Kidney (tissue), 14 donors: ENCODE results near the gene EP400. TPM values are rescaled to one million over a fixed set of nuclear protein-coding genes. Genes with fewer than 3 reads are reported as not detected.
A peak's percentile ranks its signal among the peaks of the same experiment; 100 is the strongest.

Experiments
- DNase-seq, 5 donors: peaks; one replicate each; pipeline ENCODE4 v3.0.0-alpha.2; 2013 to 2020
- FAIRE-seq: peaks from 2 replicates; lab custom pipeline; 2012; peaks lifted over from hg19 to GRCh38; lab: Jason Lieb, UNC
- H3K27ac ChIP-seq, 2 donors: one replicate each; pipeline ENCODE4 v1.7.0; 2013; ENCODE audit warnings: low read depth in 2 of 2, low read length in 2 of 2, inconsistent platforms in 1 of 2
- H3K27me3 ChIP-seq: one replicate; pipeline ENCODE4 v1.7.1; 2013; ENCODE audit warnings: low read length, inconsistent platforms; ENCODE audit not compliant: control insufficient read depth, insufficient read depth
- H3K36me3 ChIP-seq, 3 donors: one replicate each; pipeline versions ENCODE4 v1.7.0 to v1.7.1; 2013; ENCODE audit warnings: low read length in 3 of 3, control low read depth in 1 of 3, inconsistent platforms in 1 of 3; ENCODE audit not compliant: insufficient read depth in 3 of 3, control insufficient read depth in 2 of 3
- H3K4me1 ChIP-seq, 3 donors: one replicate each; pipeline versions ENCODE4 v1.7.0 to v1.7.1; 2013; ENCODE audit warnings: low read length in 3 of 3, inconsistent platforms in 1 of 3, low read depth in 1 of 3; ENCODE audit not compliant: control insufficient read depth in 2 of 3, insufficient read depth in 2 of 3
- H3K4me3 ChIP-seq, 3 donors: one replicate each; pipeline versions ENCODE4 v1.7.0 to v1.8.1; 2013; ENCODE audit warnings: low read length in 3 of 3, control low read depth in 1 of 3, inconsistent platforms in 1 of 3
- H3K9ac ChIP-seq, 3 donors: one replicate each; pipeline versions ENCODE4 v1.7.0 to v1.7.1; 2013; ENCODE audit warnings: low read length in 3 of 3, control low read depth in 1 of 3, inconsistent platforms in 1 of 3
- H3K9me3 ChIP-seq, 3 donors: one replicate each; pipeline versions ENCODE4 v1.7.0 to v1.7.1; 2013; ENCODE audit warnings: low read length in 3 of 3, control low read depth in 1 of 3, inconsistent platforms in 1 of 3; ENCODE audit not compliant: control insufficient read depth in 2 of 3, insufficient read depth in 1 of 3
- intact Hi-C: fragments of 100-400 bp; cut with DNase I; formaldehyde crosslinking; loops from one replicate; pipeline ENCODE4 v1.11.1; 2022
- polyA plus RNA-seq: library from polyadenylated mRNA; stranded (reverse); fragments of 350-450 nt; fragmentation: Illumina TruSeq; extraction: RNeasy Lipid Tissue Mini Kit (QIAGEN cat#74804); gene quantifications from one replicate; pipeline ENCODE4 v1.2.3, GENCODE V29; 2014; ENCODE audit warnings: low read depth, low replicate concordance; ENCODE audit not compliant: insufficient read depth
- total RNA-seq: library from RNA; stranded (reverse); fragmentation: NEBNext Ultra II Directional; extraction: Animal tissue kit (Norgen Biotek cat#: 25700); gene quantifications from one replicate; pipeline ENCODE4 v1.2.1, GENCODE V29; 2021
- TF ChIP-seq, protein P1 (sequence below): IDR thresholded peaks from 3 replicates; pipeline ENCODE4 v1.5.1; 2012; ENCODE audit warnings: mild to moderate bottlenecking, moderate library complexity, borderline replicate concordance; ENCODE audit not compliant: insufficient read depth; ENCODE audit errors: extremely low read depth
- donor health status: control.
- donor health status: control.
- donor health status: control.
- donor health status: control.
- donor health status: control.
- donor health status: DM: yes; HTN: yes; CAD: no.
- donor health status: Normal renal cell carcinoma (clear cell type).

Gene EP400
- total and polyA plus RNA-seq, 2 donors from 2014 or later: 7.5 to 44.7 TPM

DNA sequence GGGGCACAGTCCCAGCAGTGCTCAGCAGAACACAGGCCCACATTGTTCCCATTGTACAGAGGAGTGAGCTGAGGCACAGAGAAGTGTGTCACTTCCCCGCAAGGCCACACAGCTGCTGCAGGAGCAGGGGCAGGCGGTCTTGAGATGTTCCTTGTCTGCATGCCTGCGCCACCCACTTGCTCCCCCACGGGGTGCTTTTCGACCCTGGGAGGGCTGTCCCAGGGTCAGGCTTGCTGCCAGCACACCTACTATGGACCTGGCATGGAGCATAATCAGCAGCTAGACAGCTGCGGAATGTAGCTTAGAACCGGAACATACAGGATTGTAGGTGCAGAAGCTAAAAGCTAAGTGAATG, 7.8 kb upstream of the EP400 start:
- intact Hi-C loops: no loop called here
- Histone ChIP-seq H3K36me3 (peaks cover 0 to 12% (median 0%) of the 10 kb centered on the region in 3 donors), H3K27me3 (no peaks in the 10 kb centered on the region), H3K4me3 (no peak overlapping the region), H3K9ac (no peak overlapping the region), H3K27ac (no peak overlapping the region), H3K9me3 (no peaks in the 10 kb centered on the region), H3K4me1 (no peaks in the 10 kb centered on the region)
- TF ChIP-seq, protein P1, sequence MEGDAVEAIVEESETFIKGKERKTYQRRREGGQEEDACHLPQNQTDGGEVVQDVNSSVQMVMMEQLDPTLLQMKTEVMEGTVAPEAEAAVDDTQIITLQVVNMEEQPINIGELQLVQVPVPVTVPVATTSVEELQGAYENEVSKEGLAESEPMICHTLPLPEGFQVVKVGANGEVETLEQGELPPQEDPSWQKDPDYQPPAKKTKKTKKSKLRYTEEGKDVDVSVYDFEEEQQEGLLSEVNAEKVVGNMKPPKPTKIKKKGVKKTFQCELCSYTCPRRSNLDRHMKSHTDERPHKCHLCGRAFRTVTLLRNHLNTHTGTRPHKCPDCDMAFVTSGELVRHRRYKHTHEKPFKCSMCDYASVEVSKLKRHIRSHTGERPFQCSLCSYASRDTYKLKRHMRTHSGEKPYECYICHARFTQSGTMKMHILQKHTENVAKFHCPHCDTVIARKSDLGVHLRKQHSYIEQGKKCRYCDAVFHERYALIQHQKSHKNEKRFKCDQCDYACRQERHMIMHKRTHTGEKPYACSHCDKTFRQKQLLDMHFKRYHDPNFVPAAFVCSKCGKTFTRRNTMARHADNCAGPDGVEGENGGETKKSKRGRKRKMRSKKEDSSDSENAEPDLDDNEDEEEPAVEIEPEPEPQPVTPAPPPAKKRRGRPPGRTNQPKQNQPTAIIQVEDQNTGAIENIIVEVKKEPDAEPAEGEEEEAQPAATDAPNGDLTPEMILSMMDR: no peak
- peak in 2 of 5 donors; percentile 21 to 42 for DNase-seq
- no peak for FAIRE-seq

DNA sequence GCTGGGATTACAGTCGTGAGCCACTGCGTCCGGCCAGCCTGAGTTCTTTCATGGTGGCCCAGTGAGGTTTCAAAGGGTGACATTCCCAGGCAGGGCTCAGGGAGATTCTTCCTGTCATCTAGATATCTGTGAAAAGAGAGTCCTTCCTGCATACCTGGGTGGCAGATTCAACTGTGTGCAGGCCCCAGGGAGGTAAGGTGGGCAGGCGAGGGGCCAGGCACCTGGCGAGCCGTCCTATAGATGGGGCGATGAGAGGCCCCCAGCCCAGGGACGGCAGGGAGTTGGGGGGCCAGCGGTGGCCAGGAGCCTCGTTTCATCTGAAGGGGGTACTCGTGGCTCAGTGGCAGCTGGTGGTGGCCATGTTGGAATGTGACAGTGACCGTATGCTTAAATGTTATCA, 7.1 kb upstream of the EP400 start:
- FAIRE-seq: no peak
- Histone ChIP-seq H3K27ac (no peak overlapping the region), H3K4me1 (no peaks in the 10 kb centered on the region), H3K9ac (no peak overlapping the region), H3K27me3 (no peaks in the 10 kb centered on the region), H3K4me3 (no peak overlapping the region), H3K9me3 (no peaks in the 10 kb centered on the region), H3K36me3 (peaks cover 0 to 12% (median 0%) of the 10 kb centered on the region in 3 donors)
- intact Hi-C loops: no loop called here
- peak in 1 of 5 donors; percentile 29 for DNase-seq
- TF ChIP-seq, protein P1: no peak

DNA sequence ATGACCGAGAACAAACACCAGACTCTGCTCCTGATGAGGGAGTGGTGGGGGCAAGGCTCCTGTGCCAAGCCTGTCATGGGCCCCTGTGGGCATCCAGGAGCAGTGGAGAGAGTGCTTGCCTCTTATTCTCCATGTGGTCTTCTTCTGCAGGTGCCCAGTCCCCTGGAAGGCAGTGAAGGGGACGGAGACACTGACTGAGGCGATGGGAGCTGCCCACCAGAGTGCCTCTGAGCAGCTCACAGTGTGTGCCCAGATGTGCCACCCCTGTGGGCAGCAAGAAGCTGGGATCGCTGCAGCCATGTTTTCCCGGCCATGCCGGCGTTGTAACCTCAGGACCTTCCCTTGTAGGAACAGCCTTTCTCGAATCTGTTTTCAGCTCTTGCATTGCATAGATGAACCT, 6.4 kb upstream of the EP400 start:
- H3K27ac ChIP-seq: no peak overlapping the region
- peak in 1 of 5 donors; percentile 48 for DNase-seq
- no peaks in the 10 kb centered on the region for H3K27me3 ChIP-seq
- no peaks in the 10 kb centered on the region for H3K9me3 ChIP-seq
- FAIRE-seq: no peak
- H3K9ac ChIP-seq: no peak overlapping the region
- no peak overlapping the region for H3K4me3 ChIP-seq
- intact Hi-C loops: no loop called here
- peaks cover 0 to 12% (median 0%) of the 10 kb centered on the region in 3 donors for H3K36me3 ChIP-seq
- TF ChIP-seq, protein P1: no peak
- H3K4me1 ChIP-seq: no peaks in the 10 kb centered on the region

DNA sequence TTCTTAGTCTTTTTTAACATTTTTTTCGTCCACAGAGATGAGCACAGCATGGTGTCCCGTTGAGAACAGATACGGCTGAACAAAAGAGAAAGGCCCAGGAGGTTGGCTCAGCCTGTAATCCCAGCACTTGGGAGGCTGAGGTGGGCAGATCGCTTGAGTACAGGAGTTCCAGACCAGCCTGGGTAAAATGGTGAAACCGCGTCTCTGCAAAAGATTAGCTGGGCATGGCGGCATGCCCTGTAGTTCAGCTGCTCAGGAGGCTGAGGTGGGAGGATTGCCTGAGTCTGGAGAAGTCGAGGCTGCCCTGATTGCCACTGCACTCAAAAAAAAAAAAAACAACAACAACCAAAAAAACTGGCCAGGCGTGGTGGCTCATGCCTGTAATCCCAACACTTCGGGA, 5.9 kb upstream of the EP400 start:
- no peak overlapping the region for H3K9ac ChIP-seq
- DNase-seq (peak in 1 of 5 donors; percentile 40), FAIRE-seq (no peak)
- H3K27me3 ChIP-seq: no peaks in the 10 kb centered on the region
- no peaks in the 10 kb centered on the region for H3K4me1 ChIP-seq
- no peak overlapping the region for H3K4me3 ChIP-seq
- no peak overlapping the region for H3K27ac ChIP-seq
- H3K9me3 ChIP-seq: no peaks in the 10 kb centered on the region
- TF ChIP-seq, protein P1: no peak
- intact Hi-C loops: no loop called here
- peaks cover 0 to 12% (median 0%) of the 10 kb centered on the region in 3 donors for H3K36me3 ChIP-seq
